Liver (tissue), 9 donors: ENCODE measurements around the gene LMX1B. TPM values are rescaled to one million over a fixed set of nuclear protein-coding genes. Genes with fewer than 3 reads are reported as not detected.

Experiments used
- DNase-seq: peaks from one replicate; pipeline ENCODE4 v3.0.0-alpha.2; 2017; ENCODE audit warnings: low spot score
- H3K27ac ChIP-seq, 2 donors: one replicate each; pipeline ENCODE4 v1.7.0; 2013; ENCODE audit warnings: inconsistent platforms in 2 of 2, low read length in 2 of 2, control low read depth in 1 of 2, low read depth in 1 of 2, mild to moderate bottlenecking in 1 of 2
- H3K27me3 ChIP-seq, 4 donors: one replicate each; pipeline versions ENCODE4 v1.6.1 to v1.7.0; 2013; ENCODE audit warnings: low read length in 3 of 4, inconsistent platforms in 1 of 4, mild to moderate bottlenecking in 1 of 4, moderate library complexity in 1 of 4; ENCODE audit not compliant: control insufficient read depth in 4 of 4, insufficient read depth in 4 of 4
- H3K36me3 ChIP-seq, 4 donors: one replicate each; pipeline versions ENCODE4 v1.6.1 to v1.7.0; 2013; ENCODE audit warnings: low read length in 3 of 4, mild to moderate bottlenecking in 3 of 4, low read depth in 1 of 4, moderate library complexity in 1 of 4; ENCODE audit not compliant: control insufficient read depth in 4 of 4, insufficient read depth in 3 of 4
- H3K4me1 ChIP-seq, 4 donors: one replicate each; pipeline versions ENCODE4 v1.6.1 to v1.7.0; 2013; ENCODE audit warnings: low read length in 3 of 4, mild to moderate bottlenecking in 3 of 4, moderate library complexity in 1 of 4; ENCODE audit not compliant: control insufficient read depth in 4 of 4, insufficient read depth in 4 of 4
- H3K4me3 ChIP-seq, 3 donors: one replicate each; pipeline versions ENCODE4 v1.6.1 to v1.7.0; 2013; ENCODE audit warnings: low read length in 3 of 3, control low read depth in 1 of 3, low read depth in 1 of 3, mild to moderate bottlenecking in 1 of 3
- H3K9ac ChIP-seq, 2 donors: one replicate each; pipeline ENCODE4 v1.7.0; 2013; ENCODE audit warnings: low read length in 2 of 2, mild to moderate bottlenecking in 2 of 2, moderate library complexity in 2 of 2, control low read depth in 1 of 2, low read depth in 1 of 2
- H3K9me3 ChIP-seq, 4 donors: one replicate each; pipeline versions ENCODE4 v1.6.1 to v1.7.0; 2013; ENCODE audit warnings: low read length in 3 of 4; ENCODE audit not compliant: control insufficient read depth in 4 of 4
- EGR1 ChIP-seq, 2 donors: IDR thresholded peaks; 2 replicates each; pipeline ENCODE4 v1.6.1; 2016 to 2018; ENCODE audit warnings: antibody characterized with exemption in 2 of 2, low read depth in 2 of 2
- FOXA1 ChIP-seq: IDR thresholded peaks from 2 replicates; pipeline ENCODE4 v1.6.1; 2016; ENCODE audit warnings: antibody characterized with exemption
- FOXA2 ChIP-seq: IDR thresholded peaks from 2 replicates; pipeline ENCODE4 v1.6.1; 2016; ENCODE audit warnings: antibody characterized with exemption
- GABPA ChIP-seq, 2 donors: IDR thresholded peaks in 1 of 2; conservative IDR thresholded peaks in 1 of 2; 2 replicates each; pipeline ENCODE4 v1.6.1; 2016; ENCODE audit warnings: antibody characterized with exemption in 2 of 2, mild to moderate bottlenecking in 1 of 2, moderate library complexity in 1 of 2
- HNF4A ChIP-seq, 2 donors: conservative IDR thresholded peaks; 2 replicates each; pipeline ENCODE4 v1.6.1; 2016; ENCODE audit warnings: antibody characterized with exemption in 2 of 2, mild to moderate bottlenecking in 2 of 2
- HNF4G ChIP-seq: IDR thresholded peaks from 2 replicates; pipeline ENCODE4 v1.6.1; 2016; ENCODE audit warnings: antibody characterized with exemption
- JUND ChIP-seq, 2 donors: IDR thresholded peaks; 2 replicates each; pipeline ENCODE4 v1.6.1; 2016; ENCODE audit warnings: antibody characterized with exemption in 2 of 2
- NR2F2 ChIP-seq: IDR thresholded peaks from 2 replicates; pipeline ENCODE4 v1.6.1; 2016; ENCODE audit warnings: antibody characterized with exemption
- RAD21 ChIP-seq, 2 donors: IDR thresholded peaks; 2 replicates each; pipeline ENCODE4 v1.6.1; 2016; ENCODE audit warnings: antibody characterized with exemption in 2 of 2, mild to moderate bottlenecking in 2 of 2
- RXRA ChIP-seq, 2 donors: IDR thresholded peaks; 2 replicates each; pipeline ENCODE4 v1.6.1; 2017 to 2018; ENCODE audit warnings: antibody characterized with exemption in 2 of 2, mild to moderate bottlenecking in 1 of 2
- SP1 ChIP-seq: IDR thresholded peaks from 2 replicates; pipeline ENCODE4 v1.6.1; 2018; ENCODE audit warnings: antibody characterized with exemption, mild to moderate bottlenecking
- TAF1 ChIP-seq: conservative IDR thresholded peaks from 2 replicates; pipeline ENCODE4 v1.6.1; 2016; ENCODE audit warnings: antibody characterized with exemption, mild to moderate bottlenecking
- YY1 ChIP-seq: IDR thresholded peaks from 2 replicates; pipeline ENCODE4 v1.6.1; 2016; ENCODE audit warnings: antibody characterized with exemption, mild to moderate bottlenecking
- ZBTB33 ChIP-seq: IDR thresholded peaks from 2 replicates; pipeline ENCODE4 v1.6.1; 2016; ENCODE audit warnings: antibody characterized with exemption
- WGBS: extraction: QIAGEN DNeasy Blood & Tissue Kit; methylation state at CpG from one replicate; pipeline ENCODE4 v1.1.7; 2013; 5-methylcytosine and 5-hydroxymethylcytosine counted together
- polyA plus RNA-seq, 2 donors: library from polyadenylated mRNA; stranded (reverse) in 1 of 2; unstranded in 1 of 2; fragments of 200-250 nt in 1 of 2; fragments of >200 nt in 1 of 2; fragmentation: Nextera tagmentation in 1 of 2; extraction: Ambion mirVana in 1 of 2; gene quantifications; one replicate each; pipeline versions ENCODE4 v1.2.1 to v1.2.3, GENCODE V29; 2013 to 2015
- total RNA-seq, 2 donors: library from RNA; depleted of rRNA; stranded (reverse); fragments of >200 nt; gene quantifications; one replicate each; pipeline ENCODE4 v1.2.3, GENCODE V29; 2014
- TF ChIP-seq, protein P1 (sequence below): IDR thresholded peaks from 2 replicates; pipeline ENCODE4 v1.6.1; 2016; ENCODE audit warnings: antibody characterized with exemption
- TF ChIP-seq, protein P2 (sequence below): fragments of 150-350 bp; IDR thresholded peaks from 2 replicates; pipeline ENCODE4 v1.5.1; 2017; ENCODE audit warnings: improper control_type of control experiment, low read depth, low read length; ENCODE audit not compliant: missing input control
- TF ChIP-seq, protein P3 (sequence below): IDR thresholded peaks from 2 replicates; pipeline ENCODE4 v1.6.1; 2016; ENCODE audit warnings: antibody characterized with exemption, mild to moderate bottlenecking
- TF ChIP-seq, protein P4 (sequence below): IDR thresholded peaks from 2 replicates; pipeline ENCODE4 v1.6.1; 2016; ENCODE audit warnings: antibody characterized with exemption
- donor health status: healthy.
- donor health status: healthy.
- donor health status: healthy.
- donor health status: healthy.
- donor health status: healthy.

LMX1B gene
- total and polyA plus RNA-seq, 4 donors = not detected

DNA sequence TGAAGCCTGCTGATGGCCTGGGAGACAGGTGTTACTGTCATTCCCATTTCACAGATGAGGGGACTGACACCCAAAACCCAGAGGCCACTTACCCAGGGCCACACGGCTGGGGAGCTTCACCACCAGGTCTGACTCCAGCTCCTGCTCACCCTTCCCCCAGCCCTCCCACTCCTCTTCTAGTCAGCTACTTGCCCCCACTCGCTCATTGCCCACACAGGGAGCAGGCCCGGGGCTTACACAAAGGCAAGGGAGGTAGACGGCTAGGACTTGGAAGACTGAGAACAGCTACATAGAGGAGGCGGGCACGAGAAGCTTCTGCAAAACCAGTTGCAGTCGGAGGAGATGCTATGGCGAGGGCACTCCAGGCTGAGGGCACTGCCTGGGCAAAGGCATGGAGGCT lies 21.3 kb downstream of the LMX1B start:
- Histone ChIP-seq H3K27me3 (peaks cover 0 to 8% (median 0%) of the 10 kb centered on the region in 4 donors), H3K4me3 (no peak overlapping the region), H3K27ac (no peak overlapping the region), H3K4me1 (no peaks in the 10 kb centered on the region), H3K9me3 (no peaks in the 10 kb centered on the region), H3K9ac (no peak overlapping the region), H3K36me3 (no peaks in the 10 kb centered on the region)
- DNase-seq = no peak
- no peak for TF ChIP-seq NR2F2
- TF ChIP-seq RAD21 (IDR thresholded peaks at IDR 0.05) = no peak
- no peak for TF ChIP-seq JUND (IDR thresholded peaks at IDR 0.05)
- TF ChIP-seq GABPA (IDR thresholded peaks at IDR 0.05 in 1 of 2, conservative IDR thresholded peaks at IDR 0.05 in 1 of 2) = no peak
- TF ChIP-seq, protein P1, sequence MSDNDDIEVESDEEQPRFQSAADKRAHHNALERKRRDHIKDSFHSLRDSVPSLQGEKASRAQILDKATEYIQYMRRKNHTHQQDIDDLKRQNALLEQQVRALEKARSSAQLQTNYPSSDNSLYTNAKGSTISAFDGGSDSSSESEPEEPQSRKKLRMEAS = no peak
- WGBS = 85% methylated on average over 8 of the region's 8 CpGs

GRCh38 chr9:126635661-126636439 lies 22.1 kb downstream of the LMX1B start:
- TF ChIP-seq JUND (IDR thresholded peaks at IDR 0.05) (no peak), EGR1 (IDR thresholded peaks at IDR 0.05; ENCODE audit: low read depth in 2 of 2) (no peak), HNF4G (no peak), TAF1 (no peak), FOXA2 (no peak), GABPA (IDR thresholded peaks at IDR 0.05 in 1 of 2, conservative IDR thresholded peaks at IDR 0.05 in 1 of 2) (no peak), ZBTB33 (no peak), RAD21 (IDR thresholded peaks at IDR 0.05) (no peak), FOXA1 (no peak), SP1 (no peak), YY1 (no peak), HNF4A (conservative IDR thresholded peaks at IDR 0.05) (no peak), NR2F2 (no peak), RXRA (IDR thresholded peaks at IDR 0.05) (no peak)
- TF ChIP-seq, protein P1 = no peak
- TF ChIP-seq, protein P2, sequence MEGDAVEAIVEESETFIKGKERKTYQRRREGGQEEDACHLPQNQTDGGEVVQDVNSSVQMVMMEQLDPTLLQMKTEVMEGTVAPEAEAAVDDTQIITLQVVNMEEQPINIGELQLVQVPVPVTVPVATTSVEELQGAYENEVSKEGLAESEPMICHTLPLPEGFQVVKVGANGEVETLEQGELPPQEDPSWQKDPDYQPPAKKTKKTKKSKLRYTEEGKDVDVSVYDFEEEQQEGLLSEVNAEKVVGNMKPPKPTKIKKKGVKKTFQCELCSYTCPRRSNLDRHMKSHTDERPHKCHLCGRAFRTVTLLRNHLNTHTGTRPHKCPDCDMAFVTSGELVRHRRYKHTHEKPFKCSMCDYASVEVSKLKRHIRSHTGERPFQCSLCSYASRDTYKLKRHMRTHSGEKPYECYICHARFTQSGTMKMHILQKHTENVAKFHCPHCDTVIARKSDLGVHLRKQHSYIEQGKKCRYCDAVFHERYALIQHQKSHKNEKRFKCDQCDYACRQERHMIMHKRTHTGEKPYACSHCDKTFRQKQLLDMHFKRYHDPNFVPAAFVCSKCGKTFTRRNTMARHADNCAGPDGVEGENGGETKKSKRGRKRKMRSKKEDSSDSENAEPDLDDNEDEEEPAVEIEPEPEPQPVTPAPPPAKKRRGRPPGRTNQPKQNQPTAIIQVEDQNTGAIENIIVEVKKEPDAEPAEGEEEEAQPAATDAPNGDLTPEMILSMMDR = no peak
- TF ChIP-seq, protein P3, sequence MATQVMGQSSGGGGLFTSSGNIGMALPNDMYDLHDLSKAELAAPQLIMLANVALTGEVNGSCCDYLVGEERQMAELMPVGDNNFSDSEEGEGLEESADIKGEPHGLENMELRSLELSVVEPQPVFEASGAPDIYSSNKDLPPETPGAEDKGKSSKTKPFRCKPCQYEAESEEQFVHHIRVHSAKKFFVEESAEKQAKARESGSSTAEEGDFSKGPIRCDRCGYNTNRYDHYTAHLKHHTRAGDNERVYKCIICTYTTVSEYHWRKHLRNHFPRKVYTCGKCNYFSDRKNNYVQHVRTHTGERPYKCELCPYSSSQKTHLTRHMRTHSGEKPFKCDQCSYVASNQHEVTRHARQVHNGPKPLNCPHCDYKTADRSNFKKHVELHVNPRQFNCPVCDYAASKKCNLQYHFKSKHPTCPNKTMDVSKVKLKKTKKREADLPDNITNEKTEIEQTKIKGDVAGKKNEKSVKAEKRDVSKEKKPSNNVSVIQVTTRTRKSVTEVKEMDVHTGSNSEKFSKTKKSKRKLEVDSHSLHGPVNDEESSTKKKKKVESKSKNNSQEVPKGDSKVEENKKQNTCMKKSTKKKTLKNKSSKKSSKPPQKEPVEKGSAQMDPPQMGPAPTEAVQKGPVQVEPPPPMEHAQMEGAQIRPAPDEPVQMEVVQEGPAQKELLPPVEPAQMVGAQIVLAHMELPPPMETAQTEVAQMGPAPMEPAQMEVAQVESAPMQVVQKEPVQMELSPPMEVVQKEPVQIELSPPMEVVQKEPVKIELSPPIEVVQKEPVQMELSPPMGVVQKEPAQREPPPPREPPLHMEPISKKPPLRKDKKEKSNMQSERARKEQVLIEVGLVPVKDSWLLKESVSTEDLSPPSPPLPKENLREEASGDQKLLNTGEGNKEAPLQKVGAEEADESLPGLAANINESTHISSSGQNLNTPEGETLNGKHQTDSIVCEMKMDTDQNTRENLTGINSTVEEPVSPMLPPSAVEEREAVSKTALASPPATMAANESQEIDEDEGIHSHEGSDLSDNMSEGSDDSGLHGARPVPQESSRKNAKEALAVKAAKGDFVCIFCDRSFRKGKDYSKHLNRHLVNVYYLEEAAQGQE = no peak
- TF ChIP-seq, protein P4, sequence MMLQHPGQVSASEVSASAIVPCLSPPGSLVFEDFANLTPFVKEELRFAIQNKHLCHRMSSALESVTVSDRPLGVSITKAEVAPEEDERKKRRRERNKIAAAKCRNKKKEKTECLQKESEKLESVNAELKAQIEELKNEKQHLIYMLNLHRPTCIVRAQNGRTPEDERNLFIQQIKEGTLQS = no peak
- WGBS = 75% methylated on average over 3 of the region's 3 CpGs
- no peak for DNase-seq
- H3K27ac ChIP-seq = no peak overlapping the region
- no peaks in the 10 kb centered on the region for H3K9me3 ChIP-seq
- no peak overlapping the region for H3K4me3 ChIP-seq
- H3K9ac ChIP-seq = no peak overlapping the region
- H3K4me1 ChIP-seq = no peaks in the 10 kb centered on the region
- H3K36me3 ChIP-seq = no peaks in the 10 kb centered on the region
- H3K27me3 ChIP-seq = peaks cover 0 to 8% (median 0%) of the 10 kb centered on the region in 4 donors
